HCEC 1CT (cell line): ENCODE data around the gene TCF7L2.
A peak's percentile ranks its signal among the peaks of the same experiment; 100 is the strongest.

Experiments used
- DNase-seq: peaks from one replicate; pipeline ENCODE4 v3.0.0-alpha.2; 2017

Gene TCF7L2

DNA sequence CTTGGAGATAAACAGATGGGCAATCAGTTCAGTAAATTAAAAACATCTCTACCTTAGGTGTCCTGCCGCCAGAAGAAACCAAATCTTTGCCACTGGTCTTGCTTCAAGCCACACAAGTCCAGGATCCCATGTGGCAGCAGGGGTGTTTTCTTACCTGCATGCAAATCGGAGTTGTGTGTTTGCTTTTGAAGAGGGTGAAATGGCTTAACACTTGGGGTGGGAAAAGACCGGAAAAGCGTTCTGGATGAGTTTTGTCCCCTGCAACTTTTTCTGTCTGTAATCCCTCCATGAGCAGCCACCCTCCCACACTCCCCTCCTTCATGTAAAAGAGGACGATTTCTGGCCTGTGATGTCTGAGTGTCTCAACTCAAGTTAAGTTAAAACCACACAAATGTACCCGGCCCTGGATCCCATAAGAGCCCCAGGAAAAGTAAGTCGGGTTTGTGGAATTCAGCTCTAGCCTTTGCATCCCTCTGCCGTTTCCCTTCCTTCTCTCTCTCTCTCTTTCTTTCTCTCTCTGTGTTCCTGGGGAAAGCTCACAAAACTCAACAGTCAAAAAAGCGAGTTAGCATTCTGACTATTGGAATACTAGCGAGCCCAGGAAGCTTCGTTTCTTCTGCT lies 178.5 kb downstream of the TCF7L2 start:
- no peak for DNase-seq

DNA sequence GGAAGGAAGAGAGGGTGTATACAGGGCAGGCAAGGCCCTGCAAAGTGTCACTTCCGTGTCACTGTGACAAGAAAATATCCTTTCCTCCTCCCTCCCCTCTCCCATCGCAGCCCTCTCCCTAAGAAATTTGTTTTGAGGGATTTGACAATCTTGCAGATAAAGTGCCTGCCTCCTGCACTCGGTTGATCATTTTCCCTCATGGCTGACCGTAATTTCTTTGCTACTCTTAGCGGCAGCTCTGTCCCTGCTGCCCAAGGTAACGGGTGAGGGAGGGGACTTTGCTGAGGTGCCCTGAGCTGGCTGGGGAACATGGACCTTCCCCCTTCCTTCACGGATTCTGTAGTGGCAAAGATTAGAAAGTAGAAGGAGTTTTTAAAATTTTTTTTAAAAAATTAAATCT lies 179.1 kb downstream of the TCF7L2 start:
- no peak for DNase-seq

DNA sequence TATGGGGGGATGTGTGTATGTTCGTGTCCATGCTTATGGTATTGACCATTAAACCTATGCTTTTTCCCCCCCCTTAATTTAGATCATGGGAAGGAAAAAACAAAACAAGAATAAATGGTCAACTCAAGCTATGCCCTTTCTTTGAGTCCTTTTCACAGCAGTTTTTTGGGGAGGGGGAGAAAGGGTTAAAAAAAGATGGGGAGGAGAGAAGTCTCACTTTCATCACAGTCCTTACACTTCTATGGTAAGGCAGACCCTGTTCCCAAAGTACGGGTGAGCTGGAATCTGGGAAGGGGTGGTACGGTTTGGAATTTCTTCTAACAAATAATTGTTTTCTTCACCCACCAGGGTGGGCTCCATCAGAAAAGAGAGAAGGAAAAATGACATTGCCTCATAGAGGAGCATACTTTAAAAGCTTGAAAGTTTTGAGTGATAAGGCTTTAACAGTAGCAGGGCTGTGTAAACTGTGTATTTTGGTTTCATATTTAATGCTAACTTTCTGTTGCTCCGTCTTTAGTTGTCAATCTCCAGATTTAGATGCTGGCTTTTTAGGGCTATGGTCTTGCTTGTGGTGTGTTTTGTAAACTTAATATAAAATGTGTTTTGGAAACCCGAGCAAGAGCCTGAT lies 180.1 kb downstream of the TCF7L2 start:
- no peak for DNase-seq

DNA sequence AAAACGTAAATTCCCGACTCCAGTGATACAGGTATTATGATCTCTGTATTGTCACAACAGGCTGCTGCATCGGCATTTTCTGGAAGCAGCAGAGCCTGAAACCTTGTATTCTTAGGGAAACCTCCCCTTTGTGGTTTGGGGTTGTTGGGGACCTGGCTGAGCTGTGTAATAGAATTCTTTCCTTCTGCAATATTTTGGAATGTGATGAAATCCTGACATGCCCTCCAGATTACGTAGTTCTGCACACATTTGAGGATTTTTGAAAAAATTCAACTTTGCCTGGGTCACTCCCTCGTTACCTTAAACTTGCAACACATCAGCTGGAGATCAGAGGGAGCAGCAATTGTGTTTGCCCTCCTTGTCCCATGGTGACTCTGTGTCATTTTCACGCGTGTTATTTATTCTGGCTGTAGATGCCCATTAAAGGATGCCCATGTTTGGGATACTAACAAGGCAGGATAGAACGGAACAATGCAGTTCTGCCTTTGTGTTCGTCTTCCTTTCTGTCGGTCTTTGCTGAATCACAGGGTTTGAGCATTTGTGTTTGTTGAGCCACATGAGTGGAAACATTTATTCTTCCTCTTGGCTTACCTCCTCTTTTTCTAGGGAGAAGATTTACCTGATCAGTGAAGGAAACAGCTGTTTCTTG lies 181.7 kb downstream of the TCF7L2 start:
- DNase-seq: peak; percentile 85

DNA sequence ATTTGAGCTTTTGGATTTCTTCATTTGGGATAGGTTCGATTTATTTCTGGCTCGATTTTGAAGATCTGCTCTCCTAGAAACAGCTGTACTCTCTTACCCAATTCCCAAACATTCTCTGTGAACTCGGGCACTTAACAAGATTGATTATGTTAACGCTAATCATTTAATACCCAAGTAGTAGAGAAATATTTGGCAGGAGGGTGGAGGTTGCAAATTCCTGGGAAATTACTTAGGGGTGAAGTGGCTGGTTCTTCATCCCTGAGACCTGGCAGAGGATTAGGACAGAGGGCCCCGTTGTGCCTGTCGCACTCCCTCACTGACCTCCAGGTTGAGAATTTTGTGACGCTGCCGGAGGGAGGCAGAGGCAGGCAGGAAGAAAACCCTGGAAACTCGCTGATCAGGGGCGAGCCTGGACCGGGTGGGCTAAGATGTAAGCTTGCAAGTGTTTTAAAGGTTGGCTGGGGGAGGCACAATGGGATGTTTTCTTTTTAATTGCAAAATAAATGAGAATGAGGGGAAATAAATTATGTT lies 182.6 kb downstream of the TCF7L2 start:
- peak; percentile 56 for DNase-seq

DNA sequence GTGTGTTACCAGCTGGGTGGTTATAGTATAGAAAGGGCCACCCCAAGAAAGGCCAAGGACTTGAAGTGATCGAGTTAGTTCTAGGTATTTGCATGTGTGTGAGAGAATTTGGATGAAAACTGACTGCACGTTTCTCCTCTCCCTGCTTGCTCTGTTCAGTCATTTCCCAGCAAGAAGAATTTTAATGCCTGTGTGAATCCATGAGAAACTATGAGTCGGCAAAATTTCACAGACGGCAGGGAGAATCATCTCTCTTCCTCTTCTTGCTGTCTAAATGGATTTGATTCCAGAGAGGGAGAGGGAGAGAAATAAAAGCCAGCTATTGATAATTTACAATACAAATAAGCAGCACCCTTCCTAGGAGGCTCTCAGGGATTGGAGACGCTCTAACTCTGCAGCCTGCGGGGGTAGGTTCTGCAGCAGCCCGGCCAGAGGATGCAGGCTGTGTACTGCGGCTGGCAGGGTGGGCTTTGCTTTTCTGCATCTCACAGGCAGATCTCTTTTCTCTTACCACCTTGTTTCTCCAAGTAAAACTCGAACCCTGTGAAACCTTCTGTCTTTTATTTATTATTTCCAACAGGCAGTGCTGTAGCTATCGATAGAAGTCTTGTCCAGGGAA lies 183.6 kb downstream of the TCF7L2 start:
- peak; percentile 31 for DNase-seq

DNA sequence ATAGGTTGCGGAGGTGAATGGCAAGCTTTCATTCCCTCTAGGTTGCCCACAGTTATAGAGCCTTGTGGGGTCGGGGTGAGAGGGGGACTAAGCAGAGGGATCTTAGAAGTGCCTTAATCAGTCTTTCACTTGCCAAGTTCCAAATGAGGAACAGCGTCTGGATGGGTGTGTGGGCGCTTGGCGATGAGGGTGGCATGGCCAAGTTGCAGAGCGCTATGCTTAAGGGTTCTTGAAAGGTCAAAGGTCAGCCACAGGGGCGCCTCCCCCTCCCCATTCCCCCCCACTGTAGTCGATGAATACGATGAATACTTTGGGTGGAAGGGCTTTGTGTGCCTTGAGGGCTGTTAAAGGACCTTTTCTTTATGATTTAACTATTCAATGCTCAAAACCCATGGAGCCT lies 185.0 kb downstream of the TCF7L2 start:
- no peak for DNase-seq

DNA sequence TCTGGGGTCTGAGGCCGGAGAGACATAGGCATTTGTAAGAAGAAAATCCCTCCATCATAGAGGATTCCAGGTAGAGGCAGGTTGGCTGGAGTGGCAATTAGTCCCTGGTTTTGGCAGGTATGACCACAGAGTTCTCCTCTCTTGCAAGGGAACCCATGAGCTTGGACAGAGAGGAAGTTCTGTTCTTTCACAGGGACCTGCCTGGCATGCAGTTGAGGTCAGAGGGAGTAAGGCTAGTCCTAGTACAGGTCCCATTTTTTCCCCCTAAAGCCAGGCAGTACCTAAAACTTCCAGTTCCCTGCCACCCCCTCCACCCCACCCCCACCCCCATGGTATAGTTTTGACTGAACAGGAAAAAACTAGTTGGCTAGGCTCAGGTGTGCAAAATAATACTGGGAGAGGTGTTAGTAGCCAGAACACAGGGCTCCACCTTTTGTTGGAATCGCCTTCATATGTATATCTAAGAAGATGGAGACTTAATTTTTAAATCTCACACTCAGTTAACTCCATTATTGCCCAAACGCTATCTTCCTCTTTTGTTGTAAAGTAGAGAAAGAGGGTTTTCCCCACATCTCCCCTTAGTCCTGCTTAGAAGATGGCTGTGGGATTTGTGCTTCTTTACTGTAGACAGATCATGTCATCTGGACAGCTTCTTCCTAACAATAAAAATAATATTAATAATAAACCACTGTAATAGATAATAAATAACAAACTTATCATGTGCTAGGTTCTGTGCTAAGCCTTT lies 188.1 kb downstream of the TCF7L2 start:
- DNase-seq: no peak

DNA sequence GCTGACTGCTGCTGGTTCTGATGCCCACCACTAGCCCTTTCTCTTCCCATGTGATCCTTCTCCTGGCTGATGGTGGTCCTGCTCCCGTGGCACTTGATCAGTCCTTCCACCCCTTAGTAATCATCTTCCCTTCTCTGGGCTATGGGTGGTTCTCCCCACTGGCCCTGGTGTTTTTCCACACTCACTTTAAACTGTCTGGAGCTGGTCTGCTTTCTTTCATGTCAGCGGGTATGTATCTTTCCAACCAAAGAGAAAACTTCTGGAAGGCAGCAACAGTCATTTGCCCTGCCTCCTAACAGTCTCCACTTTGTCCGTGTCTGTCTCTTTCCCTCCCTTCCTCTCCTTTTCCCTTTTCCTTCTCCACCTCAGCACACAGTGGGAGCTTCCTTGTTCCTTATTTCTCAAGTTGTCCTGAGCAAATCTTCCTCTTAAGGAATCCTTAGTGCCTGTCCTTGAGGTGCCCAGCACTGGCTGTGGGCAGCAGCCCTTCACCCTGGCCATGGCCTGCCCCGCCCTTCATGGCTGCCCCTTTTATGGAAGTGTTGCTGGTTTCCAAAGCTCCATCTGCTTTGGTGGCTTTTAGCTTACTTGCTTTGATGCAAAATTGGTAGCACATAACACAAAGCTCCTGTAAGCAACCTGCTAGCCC lies 189.0 kb downstream of the TCF7L2 start:
- DNase-seq: no peak

DNA sequence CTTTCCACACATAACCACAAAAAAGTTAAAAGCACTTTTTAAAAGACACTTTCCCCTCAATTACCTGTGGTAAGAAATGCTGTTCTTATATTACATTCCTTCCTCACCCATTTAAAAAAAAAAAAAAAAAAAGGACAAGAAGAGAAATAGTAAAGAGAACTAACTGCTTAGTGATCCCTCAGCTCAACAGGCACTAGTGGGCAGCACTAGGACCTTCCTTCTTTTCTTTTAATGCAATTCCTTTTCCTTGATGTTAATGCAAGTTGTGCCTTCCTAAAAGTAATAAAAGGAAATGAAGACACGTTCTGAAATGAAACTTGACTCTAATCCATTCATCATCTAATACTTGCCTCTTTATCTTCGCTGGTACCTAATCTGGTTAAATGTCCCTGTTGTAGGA lies 189.7 kb downstream of the TCF7L2 start:
- peak; percentile 45 for DNase-seq

DNA sequence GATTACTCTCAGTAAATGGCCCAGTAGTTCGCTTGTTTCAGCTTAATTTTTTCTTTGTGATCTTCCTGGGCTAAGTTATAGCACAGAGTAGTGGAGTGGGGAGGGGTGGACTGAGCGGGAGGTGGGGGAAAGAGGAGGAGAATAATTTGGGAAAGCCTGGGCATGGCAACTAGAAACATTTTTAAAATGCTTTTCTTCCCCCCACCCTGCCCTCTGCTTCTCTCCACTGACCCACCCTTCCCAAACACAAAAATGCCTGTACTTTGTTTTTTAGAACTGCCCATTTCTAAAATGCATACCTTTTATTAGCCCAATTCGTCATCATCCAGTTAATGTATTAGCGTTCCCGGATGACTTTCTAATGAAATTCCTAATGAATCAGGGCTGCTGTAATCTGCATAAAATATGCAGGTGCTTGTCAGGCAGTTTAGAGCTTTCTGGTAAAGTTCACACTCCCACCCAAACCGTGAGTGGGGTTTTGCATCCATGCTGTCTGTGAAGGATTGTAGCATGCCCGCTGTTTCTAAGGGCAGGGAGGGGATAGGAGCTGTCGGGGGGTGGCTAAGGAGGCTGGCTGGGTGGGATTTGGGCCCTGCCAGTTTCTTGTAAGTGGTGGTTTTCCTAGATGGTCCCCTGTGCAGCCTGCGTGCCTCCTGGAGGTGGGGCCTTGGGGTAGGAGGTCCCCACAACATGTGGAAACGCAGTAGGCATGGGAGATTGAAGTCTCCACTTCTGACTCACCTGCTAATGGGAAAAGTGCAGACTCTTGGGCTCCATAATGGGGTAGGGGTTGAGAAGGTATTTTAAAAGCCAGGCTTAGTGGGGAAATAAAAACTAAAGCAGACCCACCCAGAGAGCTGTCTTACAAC lies 190.3 kb downstream of the TCF7L2 start:
- DNase-seq: no peak

DNA sequence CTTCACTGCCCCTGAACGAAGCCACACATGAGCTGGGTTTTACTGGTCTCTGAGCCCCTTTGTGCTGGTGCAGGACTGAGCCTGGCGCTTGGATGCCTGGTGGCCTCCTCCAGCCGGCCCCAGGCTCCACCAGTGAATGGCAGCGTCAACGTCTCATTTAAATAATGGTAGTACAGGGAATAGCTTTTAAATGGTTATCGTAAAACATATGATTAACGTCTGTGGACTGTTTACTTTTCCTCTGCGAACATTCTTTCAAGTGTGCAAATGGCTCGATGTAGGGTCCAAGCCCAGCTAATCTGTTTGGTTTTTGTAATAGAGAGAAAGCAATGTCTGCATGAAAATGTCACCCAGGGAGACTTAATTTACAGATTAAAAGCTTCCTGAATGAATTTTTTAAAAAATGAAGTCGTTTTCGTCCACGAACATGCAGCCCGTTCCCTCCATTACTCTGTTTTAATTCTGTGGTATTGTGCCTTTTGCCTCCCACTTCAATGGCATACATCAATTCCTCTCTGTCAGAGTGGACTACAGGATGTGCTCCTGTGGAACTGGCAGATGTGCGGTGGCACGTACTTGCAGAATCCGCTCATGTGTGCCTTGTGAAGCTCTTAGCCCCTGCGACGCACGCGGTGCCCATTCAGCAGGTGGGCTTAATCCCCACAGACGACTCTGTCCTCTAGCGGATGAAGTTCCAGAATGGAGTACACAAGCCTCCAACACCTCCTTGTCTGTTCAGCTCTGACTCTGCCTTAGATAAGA lies 192.7 kb downstream of the TCF7L2 start:
- DNase-seq: no peak

DNA sequence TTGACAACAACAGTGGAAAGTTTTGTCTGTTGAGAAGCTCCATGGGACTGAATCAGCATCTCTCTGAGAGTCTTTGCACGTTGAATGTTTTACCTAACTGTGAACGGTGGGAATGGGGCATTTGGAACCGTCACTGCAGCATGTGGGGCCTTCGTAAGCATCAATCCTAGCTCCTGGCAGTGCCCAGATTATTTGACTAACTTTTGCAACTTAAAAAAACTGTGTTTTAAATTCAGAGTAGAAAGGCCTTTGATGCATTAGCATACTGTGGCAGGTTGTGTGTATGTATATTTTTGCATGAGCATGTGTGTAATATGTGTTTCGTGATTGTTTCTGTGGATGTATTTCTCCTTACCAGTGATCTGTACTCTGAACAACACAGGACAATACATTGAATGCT lies 194.5 kb downstream of the TCF7L2 start:
- DNase-seq: no peak

DNA sequence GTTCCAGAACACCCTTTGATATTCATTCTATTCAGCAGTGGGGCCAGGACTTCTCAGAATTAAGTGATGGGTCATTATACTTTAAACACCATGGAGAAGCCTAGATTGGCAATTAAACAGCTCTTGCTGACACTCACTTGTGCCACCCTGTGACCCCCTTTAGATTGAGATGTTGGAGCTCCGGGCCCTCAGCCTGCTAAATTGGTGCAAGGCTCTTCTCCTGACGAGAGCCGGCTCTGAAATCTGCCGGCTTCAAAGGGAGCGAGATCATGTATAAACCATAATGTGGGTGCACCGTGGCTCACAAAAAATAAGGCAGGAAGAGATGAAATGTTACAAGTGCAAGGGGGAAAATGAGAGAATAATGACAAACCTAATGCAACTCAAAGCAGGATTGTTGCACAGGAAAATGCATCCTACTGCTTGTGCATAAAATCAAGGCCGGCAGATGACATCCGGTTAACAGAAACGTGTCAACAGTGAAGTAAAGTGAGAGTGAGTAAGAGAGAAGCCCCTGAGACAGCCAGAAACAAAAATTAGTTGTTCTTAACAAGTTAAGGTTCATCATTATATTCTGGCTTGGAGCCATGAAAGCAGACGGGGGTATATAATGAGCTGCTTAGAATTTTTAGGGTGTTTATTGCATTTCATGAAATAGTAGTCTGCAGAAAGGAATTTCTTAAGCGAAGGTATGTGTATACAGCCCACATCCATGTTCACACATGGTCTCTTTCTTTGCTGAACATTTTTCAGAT lies 198.2 kb downstream of the TCF7L2 start:
- no peak for DNase-seq

DNA sequence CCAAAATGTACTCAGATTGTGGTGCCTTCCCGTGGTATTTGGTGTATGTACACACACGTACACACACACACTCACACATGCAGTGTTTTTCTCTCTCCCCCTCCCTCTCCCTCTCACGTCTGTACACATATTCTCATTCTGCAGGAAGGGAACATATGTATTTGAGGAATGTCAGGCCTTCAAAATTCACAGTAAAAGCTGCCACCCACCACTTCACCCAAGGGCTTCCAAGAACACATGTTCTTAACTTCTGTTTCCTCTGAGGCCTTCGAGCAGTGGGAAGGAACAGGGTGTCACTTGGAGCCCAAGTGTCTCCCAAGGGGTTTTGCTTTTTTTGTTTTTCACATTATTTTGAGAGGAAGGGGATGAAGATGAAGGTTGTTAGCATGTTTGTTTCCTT lies 198.9 kb downstream of the TCF7L2 start:
- DNase-seq: no peak

DNA sequence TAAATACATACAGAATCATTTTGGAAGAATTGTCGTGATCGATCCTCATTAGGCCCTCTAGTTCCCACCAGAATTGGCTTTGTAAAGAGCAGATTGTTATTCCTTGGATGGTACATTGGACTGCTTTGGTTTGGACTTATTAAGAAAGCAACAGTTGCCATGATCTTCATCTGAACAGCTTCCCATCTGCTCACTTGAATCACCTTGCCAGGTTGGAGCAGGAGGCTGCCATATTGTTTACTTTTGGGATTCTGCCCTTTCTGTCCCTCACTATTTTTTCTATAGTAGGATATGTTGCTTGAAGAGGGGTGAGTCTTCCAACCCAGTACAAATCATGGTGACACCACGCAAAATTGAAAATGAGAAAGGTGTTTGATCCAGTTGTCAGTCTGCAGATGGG lies 199.6 kb downstream of the TCF7L2 start:
- DNase-seq: no peak

DNA sequence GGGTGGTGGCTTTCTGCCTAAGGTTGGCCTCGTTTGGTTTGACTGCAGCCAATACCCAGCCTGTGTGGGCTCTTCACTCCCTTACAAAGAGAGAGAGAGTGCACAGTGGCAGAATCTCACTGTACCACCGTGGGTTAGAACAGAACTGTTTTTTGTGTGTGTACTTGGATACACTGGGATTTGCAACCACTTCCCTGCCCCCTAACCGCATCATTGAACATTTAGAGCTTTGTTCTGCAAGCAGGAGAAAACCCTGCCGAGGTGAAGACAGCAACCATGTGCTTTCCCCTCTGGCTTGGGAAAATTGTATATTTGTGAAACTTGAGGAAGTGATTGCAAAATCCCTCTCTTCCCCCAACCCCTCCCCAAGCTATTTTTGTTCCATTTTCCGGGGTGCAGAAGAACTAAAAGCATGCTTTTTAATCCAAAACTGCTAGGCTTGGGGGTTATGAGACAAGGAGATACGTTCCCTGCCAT lies 201.2 kb downstream of the TCF7L2 start:
- no peak for DNase-seq

DNA sequence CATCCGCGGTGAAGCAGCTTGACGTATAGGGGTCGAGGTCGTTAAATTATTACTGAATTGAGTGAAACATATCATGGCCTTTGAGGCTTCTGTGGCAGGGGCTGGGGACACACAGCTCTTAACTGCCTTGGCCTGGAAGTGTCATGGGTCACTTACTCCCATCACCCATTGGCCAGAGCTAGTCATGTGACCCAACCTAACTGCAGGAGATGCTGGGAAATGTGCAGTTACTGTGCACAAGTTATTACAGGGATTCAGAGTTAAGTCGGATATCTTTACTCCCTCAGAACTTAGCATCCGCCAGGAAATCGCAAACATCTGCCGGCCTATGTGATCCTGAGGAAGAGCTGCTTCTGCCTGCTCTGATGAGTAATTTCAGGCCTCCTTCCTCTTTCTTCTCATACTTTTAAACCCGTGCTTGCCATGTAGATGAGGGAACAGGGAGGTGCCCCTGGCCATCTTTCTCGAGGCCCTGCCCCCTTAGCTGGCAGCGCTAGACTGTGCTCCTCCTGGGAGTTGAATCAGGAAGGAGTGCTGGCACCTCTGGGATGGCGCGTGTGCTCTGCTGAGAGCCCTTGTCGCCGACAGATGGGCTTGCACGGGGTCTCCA lies 203.6 kb downstream of the TCF7L2 start:
- DNase-seq: no peak

DNA sequence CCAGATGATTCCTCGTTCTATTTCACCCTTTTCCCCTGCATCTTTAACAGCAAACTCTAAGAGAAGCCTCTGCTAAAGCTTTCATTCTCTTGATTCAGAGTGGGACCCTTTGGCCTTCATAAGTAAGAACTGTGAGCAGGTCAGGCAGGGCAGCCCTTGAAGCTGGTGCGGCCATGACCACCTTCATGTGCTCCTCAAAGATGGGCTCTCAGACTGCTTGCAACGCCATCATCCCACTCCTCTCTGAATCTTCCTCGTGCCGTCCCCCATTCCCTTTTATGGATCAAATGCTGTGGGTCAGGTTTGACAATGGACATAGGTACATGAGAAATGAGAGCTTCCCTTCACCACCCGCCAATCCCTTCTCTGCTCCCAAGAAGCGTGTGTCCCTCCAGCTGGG lies 207.4 kb downstream of the TCF7L2 start:
- DNase-seq: no peak
